Measurements from ENCODE around the gene ARID3B.

The ARID3B gene

DNA sequence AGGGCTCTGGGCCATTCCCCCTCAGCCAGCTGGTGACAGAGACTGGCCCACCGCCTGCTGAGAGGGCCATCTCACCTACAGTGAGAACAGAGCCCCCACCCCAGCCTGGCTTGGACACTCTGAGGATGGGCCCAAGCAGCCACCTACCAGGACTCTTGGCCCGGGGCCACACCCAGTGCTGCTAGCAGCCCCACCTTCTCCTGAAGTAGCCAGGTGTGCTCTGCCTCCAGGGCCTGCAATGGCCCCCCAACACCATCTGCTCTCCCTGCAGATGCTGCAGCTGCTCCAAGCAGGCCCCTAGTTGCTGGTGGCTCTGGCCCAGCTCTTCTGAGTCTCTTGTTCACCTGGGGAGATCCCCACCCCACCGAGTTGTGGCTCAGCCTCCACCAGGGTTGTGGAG lies 67.8 kb downstream of the ARID3B start:
- DNase-seq: no peak

DNA sequence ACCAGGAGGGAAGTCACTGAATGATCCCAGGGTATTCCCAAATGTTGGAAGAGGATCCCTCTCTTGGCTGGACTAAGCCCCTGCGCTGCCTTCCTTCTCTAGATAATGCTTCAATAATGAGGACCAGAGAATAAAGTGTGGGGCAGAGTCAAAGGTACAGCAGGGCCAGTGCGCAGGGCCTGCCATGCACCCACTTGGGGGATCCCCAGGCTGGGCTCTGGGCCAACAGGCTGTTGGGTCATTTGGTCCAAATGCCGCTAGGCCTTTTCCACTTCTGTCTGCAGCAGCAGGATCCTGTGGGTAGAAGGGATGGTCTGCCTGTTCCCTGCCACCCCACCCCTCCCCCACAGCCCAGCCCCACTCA lies 68.9 kb downstream of the ARID3B start:
- no peak for DNase-seq

DNA sequence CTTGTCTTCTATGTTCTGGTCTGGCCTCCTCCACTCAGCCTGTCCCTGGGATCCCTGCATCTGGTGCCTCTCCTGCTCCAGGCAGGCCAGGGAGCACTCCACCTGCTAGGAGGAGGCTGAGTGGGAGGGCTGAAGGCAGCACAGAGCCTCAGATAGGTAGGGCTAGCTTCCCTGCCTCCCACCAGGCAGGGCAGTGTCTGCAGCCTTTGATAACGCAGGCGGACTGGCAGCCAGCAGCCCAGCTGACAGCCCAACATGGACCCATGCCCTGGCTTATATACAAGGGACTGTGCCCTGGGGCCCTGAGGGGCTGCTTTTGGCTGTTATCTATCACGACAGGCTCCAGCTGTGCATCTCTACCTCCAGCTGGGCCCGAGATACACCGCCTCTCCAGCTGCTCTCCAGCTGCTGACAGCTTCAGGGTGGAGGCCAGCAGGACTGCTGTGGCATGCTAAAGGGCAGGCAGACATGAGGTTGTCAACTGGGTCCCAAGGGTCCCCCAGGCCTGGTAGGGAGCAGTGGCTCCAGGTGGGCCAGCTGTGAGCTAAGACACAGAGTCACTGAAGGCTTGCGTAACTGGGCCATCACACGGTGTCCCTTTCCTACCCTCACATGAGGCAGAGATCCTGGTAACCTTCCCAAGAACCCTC lies 69.4 kb downstream of the ARID3B start:
- no peak for DNase-seq

DNA sequence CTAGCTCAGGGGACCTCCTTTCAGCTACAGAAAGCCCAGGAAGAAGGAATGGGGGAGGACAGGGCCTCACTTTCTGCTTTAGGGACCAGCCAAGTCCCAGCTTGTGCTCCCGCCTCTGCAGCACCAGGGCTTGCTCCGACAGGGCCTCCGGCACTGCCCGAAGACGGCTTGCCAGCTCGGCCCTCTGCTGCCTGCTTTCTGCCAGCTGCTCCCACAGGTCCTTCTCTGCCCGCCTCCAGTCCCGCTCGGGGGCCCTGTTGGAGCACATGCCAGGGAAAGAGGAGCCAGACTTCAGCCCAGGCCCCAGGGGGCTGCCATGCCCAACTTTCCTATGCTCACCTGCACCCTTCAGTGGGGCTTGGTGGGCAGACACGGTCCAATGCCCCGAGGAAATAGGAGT lies 70.3 kb downstream of the ARID3B start:
- no peak for DNase-seq

DNA sequence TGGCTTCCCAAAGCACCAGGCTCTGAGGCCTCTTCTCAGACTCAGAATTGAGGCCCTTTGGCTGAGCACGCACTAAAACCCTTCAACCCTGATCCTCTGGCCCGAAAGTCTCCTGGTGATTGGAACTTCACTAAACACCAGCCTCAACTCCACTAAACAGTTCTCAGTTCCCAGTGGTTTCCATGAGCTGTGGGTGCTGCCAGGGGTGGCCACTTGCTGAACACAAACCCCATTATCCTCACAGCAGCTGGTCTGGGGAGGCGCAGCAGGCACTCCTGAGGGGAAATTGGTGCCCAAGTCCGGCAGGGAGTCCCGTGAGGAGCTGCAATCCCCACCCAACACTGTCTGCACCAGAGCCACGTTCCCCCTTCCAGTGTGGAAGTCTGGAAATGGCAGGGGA lies 70.8 kb downstream of the ARID3B start:
- DNase-seq: no peak

DNA sequence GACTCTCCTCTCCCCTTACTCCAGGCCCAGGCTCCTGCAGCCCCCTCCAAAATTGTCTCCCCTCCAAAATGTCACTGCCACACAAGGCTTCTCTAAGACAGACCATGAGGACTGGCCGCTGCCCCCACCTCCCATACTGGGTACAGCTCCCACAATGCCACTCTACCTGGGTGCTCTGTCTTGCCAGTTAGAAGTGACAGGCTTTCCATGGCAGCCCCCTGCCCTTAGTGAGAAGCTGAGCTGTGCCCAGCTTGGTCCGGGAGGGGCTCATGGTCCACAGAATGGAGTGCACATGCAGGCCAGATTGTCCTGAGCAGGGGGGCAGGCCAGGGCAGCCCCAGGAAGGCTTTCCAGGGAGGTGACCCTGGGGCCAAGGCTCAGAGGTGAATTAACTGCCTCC lies 71.7 kb downstream of the ARID3B start:
- no peak for DNase-seq

DNA sequence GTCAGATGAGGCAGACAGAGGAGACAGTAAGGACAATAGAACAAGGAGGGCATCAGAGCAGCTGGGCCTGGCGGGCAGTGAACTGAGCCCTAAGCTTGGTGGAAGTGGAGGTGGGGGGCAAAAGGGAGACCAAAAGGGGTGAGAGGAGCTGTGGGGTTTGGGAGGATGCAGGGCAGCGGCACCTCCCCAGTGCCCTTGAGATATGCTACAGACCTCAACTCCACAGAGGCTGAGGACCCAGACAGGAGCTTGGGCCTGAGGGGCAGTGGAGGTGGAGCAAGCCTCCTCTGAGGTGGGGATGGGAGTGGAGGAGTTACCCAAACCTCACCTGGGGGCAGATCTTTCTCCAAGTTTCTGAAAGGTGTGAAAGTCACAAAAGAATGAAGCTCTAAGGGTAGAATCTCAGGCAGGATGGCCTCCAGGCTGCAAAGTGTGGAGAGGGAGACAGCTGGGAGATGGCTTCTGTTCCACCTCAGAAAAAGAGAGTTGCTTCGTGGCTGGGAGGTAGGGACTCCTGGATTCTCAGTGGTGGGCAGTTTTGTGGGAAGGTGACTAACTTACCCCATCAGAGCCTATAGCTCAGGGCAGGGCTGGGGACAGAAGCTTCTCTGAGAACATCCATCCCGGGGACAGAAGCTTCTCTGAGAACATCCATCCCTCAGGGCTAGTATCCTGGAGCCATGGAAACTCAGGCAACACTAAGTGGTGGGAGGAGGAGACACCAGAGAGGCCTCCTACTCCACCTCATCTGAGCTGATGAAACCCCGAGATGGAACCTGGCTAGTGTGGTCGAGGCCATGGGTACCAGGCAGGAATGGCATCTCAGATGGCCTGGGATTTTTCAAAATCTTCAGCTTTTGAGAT lies 72.3 kb downstream of the ARID3B start:
- DNase-seq: no peak

DNA sequence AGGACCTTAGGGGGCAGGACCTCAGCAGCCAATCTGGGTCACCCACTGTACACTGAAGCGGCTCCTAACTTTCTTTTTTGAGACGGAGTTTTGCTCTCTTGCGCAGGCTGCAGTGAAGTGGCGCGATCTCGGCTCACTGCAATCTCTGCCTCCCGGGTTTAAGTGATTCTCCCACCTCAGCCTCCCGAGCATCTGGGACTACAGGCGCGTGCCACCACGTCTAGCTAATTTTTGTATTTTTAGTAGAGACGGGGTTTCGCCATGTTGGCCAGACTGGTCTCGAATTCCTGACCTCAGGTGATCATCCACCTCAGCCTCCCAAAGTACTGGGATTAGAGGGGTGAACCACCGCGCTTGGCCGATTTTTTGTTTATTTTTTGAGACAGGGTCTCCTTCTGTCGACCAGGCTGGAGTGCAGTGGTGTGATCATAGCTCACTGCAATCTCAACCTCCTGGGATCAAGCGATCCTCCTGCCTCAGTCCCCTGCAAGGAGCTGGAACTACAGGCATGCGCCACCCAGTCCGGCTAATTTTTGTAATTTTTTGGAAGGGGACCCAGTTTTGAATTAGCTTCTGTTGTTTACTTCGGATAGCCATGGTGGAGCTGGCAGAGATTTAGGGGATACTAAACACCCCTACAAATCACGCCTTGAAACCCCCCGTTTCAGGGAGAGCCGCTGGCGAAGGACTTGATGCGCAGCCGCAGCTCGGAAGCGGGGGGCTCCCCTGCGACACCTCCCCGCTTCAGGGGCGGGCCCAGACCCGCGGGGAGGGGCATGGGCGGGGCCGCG lies 73.1 kb downstream of the ARID3B start:
- peak; percentile 22 for DNase-seq

DNA sequence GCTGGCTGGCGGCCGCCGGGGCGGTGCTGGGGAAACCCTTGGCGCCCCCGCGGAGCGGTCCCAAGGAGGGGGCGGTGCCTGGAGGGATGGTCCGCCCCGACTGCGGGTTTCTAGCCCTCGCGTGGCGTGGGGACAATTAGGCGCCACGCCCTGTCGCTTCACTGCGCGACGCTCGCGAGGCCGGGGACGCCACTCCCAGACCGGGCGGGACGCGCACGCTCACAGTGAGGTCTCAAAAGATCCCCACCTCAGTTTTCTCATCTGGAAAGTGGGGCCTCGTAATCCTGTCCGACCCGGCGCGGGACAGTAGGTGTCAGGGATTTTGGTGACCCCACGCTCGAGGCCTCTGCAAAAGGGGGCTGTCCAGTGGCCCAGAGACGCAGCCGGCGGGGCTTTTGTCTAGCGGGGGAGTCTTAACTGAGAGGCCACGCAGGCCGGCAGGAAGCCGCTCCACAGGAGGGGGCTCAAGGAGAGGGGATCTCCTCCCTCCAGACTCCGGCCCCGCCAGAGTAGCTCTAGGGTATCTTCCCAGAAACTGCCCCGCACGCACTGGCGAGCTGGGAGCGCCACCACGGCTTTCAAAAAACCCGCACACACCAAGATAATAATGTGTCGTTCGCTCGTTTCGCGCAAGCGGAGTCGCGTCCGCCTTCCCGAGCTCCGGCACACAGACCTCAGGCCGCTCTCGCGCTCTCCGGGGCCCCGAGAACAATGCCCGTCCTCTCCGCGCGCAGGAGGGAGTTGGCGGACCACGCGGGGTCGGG lies 73.9 kb downstream of the ARID3B start:
- peak; percentile 47 for DNase-seq

DNA sequence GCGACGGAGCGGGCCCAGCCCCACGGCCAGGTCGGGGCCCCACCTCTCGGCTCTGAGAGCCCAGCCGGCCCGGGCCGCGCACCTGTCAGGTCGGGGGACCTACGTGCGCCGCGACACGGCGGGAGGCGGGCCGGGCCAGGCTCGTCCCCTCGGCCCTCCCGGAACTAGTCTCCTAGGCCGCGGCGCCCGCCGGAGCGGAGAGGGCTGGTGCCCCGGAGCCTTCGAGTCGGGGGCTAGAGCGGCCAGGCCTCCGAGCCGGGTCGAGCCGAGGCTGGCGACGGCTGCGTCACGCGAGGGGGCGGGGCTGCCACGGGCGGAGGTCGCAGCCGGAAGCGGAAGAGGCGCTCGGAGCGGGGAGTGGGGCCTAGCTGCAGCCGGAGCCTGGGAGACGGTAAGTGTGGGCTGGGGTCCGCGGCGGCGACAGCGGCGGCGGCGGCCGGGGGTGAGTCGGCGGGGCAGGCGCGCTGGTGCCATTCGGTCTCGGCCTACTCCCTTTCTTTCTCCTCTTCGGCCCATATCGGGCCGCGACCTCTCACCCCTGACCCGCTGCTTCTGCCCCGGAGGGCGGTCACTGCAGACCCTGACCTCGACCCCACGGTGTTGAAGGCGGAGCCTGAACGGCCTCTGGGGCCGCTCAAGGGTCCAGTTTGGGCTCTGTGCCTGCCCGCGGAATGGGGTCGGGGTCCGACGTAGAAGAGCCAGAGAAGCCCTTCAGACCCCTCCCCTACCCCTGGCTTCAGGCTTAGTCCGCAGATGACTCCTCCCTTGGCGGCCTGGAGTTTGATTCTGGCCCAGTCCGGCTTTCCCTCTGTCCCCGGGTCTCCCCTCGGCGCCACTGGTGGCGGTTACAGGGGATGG lies 74.7 kb downstream of the ARID3B start, which contains the start of gene CLK3:
Gene CLK3, plus strand, starts transcription at position 329 of the 858 bp plus-strand sequence. CDS start 3,361 bp downstream, outside the sequence.
- DNase-seq: peak; percentile 85

DNA sequence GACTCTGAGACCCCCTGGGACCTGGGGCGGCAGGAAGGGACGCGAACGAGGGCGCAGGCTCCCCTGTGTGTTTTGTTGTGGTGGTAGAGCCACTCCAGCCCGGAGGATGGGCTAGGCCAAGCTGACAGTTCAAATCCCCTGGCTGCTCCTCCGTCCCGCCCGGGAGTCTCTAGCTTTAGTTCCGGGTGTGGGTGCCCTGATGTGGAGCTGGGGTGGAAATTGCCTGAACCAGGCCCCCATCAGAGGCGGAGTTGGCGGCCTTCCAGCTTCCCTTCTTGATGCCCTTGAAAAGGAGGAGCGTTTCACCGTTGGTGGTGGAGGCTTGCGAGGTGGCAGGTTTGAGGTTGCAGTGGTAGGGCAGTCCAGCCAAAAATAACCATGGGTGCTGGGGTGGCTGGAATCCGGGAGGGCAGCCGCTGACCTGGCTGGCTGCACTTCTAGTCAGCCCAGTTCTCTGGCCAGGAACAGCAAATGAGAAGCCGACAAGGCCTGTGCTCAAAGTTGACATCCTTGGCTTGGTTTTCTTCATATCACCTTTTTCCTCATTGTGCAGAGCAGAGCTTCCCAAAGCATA lies 75.4 kb downstream of the ARID3B start:
- DNase-seq: no peak

DNA sequence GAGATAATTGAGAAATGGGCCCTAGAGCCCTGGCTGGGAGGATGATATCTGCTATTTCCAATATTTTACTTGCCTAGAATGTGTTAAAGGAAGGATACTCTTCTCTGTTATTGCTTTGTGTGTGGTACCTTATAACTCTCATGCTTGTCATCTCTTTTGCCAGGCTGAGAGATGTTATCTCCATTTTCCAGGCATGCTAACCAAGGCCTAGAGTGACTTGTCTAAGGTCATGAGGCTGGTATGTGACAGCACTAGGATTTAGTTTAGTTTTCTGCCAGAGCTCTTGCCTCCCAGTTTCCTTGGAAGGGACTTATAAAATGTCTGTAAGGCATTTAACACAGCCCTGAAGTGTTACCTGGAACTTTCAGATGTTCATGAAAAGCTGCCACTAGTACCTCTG lies 76.0 kb downstream of the ARID3B start:
- no peak for DNase-seq

DNA sequence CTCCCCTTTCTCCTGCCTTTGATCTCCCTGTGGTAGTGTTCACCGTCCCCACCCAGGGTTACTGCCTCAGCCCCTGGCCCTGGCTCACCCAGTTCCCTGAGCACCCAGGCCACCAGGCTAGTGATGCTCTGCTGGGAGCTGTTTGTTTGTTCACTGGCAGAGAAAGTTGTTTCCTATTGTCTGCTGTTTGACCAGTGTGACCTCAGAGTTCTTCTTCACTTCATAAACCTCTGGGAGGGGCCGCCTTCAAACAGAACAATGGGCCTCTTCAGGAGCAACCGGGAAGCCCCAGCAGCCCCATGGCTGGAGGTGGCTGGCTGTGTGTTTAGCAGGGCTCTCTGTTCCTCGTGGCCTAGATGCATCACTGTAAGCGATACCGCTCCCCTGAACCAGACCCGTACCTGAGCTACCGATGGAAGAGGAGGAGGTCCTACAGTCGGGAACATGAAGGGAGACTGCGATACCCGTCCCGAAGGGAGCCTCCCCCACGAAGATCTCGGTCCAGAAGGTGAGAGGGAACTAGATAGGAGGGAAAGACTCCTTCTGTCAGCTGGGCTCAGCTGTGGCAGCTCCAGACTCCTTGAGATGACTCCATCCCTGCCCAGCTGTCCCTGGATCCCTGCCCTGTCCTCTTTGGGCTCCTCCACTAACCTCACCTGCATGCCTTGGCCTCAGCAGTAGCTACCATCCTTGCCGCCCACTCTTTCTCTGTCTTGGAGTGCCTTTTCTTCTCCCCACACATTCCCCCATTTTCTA lies 78.0 kb downstream of the ARID3B start:
- no peak for DNase-seq

DNA sequence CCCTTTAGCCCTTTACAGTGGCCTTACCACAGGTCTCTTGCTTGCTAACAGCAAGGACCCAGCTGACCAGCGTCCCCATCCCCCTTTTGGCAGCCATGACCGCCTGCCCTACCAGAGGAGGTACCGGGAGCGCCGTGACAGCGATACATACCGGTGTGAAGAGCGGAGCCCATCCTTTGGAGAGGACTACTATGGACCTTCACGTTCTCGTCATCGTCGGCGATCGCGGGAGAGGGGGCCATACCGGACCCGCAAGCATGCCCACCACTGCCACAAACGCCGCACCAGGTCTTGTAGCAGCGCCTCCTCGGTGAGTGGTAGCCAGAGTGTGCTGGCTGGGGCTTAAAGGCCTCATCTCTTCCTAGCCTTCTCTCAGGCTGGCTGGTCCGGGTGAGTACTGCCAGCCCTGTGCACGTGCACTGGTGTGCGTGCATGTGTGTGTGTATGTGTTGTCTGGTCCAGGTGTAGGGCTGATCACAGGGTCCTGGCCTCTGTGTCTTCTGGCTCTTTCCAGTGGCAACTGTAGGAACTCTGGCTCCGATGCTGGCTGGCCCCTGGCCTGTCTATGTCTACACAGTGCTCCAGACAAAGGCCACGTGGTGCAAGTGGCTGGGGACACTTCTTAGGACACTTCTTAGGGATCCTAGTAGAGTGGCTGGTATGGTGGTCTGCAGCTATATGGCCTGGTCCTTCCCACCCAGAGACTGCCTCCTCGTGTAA lies 79.1 kb downstream of the ARID3B start:
- DNase-seq: no peak

DNA sequence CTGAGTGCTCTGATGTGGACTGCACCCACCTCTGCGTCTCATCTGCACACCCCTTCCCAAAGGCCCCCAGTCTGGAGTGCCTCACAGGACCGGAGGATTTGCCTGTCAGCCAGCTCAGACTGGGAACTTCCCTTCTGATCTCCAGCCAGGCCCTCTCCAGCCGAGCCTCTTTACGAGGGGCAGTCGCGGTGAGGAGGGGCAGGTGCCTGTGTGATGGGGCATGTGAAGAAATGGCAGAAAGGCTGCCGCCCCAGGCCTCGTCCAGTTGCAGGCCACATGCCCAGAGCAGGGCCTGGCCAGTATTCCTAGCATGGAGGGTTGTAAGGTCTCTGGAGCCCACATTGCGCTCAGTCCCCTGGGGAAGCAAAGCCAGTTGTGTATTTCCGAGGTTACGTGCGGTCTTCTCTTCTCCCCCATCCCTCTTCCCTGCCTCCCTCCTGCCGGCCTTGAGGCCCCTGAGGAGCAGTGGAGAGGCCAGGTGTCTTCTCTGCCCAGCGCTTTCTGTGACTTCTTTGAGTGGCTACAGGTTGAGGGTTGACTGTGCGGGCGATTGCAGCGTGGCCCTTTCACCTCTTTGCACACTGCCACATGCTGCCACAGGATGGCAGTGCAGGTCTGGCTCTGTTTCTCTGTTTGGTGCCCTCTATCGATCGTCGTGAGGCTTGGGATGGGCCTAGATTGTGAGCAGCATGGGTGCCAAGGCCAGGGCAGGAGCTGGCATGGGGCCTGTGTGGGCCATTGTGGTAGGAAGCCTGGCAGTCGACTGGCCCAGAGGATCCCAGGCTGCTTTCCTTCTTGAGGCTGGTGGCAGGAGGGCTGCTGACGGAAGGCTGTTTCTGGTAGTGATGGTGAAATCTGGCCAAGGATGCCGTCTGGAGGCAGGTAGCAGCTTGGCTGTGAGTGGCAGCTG lies 79.9 kb downstream of the ARID3B start:
- DNase-seq: peak; percentile 52

DNA sequence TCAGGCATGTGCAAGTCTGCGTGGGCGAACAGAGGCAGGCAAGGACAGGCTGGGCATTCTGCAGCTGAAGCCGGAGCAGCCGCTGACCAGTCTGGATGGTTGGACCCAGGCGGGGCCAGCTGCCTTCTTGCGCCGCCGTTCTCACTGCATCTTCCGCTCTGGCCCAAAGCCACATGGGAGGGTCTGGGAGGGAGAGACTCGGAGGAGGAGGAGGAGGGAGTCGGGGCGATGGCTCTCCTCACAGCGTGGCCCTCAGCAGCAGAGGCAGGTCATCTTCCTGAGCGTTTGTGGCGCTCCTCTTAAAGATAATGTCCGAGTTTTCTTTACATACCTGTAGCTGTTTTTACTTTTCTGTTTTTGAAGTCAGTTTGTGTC lies 80.5 kb downstream of the ARID3B start:
- no peak for DNase-seq

DNA sequence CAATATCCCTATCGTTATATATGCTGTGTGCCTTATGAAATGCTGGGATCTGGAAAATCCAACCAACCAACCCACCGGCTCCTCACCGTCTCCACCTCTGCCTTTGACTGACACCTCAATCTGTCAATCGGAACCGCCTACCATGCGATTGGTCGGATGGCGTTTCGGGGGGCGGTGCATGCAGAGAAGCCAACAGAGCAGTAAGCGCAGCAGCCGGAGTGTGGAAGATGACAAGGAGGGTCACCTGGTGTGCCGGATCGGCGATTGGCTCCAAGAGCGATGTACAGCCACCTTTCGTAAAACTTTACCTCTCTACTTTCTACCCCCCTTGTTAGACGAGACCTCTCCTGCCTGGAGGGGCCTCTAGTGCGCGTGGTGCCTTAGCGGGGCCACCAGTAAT lies 80.9 kb downstream of the ARID3B start:
- no peak for DNase-seq

DNA sequence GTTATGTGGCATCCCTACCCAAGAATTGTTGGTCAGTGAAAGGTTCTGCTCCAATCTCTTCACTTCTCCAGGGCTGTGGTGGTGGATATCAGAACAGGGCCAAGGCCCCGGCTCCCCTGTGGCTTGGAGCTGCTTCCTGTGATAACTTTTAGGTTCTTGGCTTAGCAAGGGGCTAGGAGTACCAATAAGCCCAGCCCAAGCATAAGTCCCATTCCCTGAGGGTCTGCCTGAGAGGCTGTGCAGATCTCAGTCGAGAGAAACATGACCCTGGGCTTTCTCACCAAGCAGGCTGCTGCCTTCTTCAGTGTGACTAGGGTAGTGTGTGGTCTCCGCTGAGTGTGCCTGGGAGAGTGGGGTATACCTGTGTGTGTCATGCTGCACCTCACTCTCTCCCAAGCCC lies 81.7 kb downstream of the ARID3B start:
- DNase-seq: no peak

DNA sequence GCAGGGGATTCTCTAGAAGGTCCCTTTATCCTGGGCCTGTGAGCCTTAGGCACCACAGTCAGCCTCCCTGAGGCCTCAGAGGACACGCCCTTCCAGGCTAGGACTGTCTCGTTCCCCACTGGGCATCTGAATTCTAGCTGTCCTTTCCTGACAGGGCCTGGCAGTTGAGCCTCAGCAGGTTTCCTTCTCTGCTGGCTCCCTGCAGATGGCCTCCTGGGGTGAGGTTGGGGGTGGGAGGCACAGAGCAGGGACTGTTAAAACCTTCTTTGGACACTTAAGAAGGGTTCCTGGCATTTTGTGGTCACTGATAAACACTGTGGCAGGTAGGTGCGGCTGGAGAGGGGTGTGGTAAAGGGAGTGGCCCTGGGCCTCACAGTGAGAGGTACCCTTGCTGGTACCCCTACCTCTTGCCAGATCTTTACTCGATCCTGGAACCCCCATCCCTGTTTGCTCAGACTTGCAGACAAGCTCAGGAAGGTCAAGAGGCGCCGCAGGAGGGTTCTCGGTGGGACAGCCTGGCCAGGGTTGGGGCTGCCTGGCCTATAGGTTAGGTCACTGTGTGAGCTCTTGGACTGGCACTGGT lies 83.1 kb downstream of the ARID3B start:
- no peak for DNase-seq
